Stimulated activated naive CD4-positive, alpha-beta T cell (primary cell): ENCODE data around the gene STIMATE.

ENCODE experiments used
- DNase-seq, 6 experiments: peaks; one replicate each; lab custom pipeline; 2025; lab: John Stamatoyannopoulos, UW

STIMATE gene

GRCh38 chr3:52791366-52791765 lies 106.0 kb downstream of the STIMATE start:
- no peak for DNase-seq

- DNase-seq: no peak
These were observed 106.6 kb downstream of the STIMATE start for GRCh38 chr3:52790741-52791140.

- no peak for DNase-seq
These were observed 107.0 kb downstream of the STIMATE start for GRCh38 chr3:52790337-52790736.

GRCh38 chr3:52789746-52790040 lies 107.7 kb downstream of the STIMATE start:
- DNase-seq: no peak

GRCh38 chr3:52788890-52789745 lies 108.2 kb downstream of the STIMATE start:
- no peak for DNase-seq

- no peak for DNase-seq
These were observed 109.4 kb downstream of the STIMATE start for GRCh38 chr3:52787672-52788625.

- no peak for DNase-seq
These were observed 110.1 kb downstream of the STIMATE start for GRCh38 chr3:52787246-52787645.
